ENCODE measurements around the gene STK26. TPM values are rescaled to one million over a fixed set of nuclear protein-coding genes. Genes with fewer than 3 reads are reported as not detected.
A peak's percentile ranks its signal among the peaks of the same experiment; 100 is the strongest.

The STK26 gene
- total and polyA plus RNA-seq, 8 donors: 13.1 to 23.1 (median 20.0) TPM

GRCh38 chrX:132071254-132071653 lies 48.2 kb downstream of the STK26 start:
- ATAC-seq: no peak
- peak in 1 of 4 donors; percentile 6 for DNase-seq

DNA sequence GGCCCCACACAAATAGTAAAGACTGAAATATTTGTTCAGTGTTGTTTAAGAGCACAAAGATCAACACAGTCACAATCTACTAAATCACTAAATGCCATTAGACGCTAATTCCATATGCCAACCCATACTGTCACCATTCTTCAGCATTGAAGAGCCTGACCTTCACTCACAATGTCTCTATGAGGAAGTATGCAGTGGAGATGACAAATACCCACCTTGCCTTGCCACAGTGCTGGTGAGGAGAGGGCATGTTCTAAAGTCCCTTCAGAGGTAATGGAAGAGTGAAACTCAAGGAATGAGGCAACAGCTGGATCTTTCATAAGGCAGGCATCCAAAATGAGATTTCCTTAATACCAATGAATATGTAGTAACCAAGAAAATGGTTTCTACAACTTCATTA lies 54.3 kb downstream of the STK26 start:
- Histone ChIP-seq H3K4me1 (no peaks in the 10 kb centered on the region), H3K9me3 (no peaks in the 10 kb centered on the region), H3K27me3 (peaks cover 0 to 3% of the 10 kb centered on the region in 2 donors), H3K27ac (no peak overlapping the region), H3K4me3 (no peak overlapping the region), H3K36me3 (peaks cover 0 to 7% of the 10 kb centered on the region in 2 donors)
- intact Hi-C loops (cut with DNase I): no loop called here
- TF ChIP-seq, protein P1, sequence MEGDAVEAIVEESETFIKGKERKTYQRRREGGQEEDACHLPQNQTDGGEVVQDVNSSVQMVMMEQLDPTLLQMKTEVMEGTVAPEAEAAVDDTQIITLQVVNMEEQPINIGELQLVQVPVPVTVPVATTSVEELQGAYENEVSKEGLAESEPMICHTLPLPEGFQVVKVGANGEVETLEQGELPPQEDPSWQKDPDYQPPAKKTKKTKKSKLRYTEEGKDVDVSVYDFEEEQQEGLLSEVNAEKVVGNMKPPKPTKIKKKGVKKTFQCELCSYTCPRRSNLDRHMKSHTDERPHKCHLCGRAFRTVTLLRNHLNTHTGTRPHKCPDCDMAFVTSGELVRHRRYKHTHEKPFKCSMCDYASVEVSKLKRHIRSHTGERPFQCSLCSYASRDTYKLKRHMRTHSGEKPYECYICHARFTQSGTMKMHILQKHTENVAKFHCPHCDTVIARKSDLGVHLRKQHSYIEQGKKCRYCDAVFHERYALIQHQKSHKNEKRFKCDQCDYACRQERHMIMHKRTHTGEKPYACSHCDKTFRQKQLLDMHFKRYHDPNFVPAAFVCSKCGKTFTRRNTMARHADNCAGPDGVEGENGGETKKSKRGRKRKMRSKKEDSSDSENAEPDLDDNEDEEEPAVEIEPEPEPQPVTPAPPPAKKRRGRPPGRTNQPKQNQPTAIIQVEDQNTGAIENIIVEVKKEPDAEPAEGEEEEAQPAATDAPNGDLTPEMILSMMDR (IDR thresholded peaks at IDR 0.05): no peak
- DNase-seq: no peak
- no peak for ATAC-seq

More at GRCh38 chrX:132071254-132071653, 48.2 kb downstream of the STK26 start:
- peaks cover 0 to 8% of the 10 kb centered on the region in 2 donors for H3K27me3 ChIP-seq
- H3K27ac ChIP-seq: no peak overlapping the region
- H3K9me3 ChIP-seq: no peaks in the 10 kb centered on the region
- no peak overlapping the region for H3K4me3 ChIP-seq
- intact Hi-C loops (cut with DNase I): no loop called here
- H3K4me1 ChIP-seq: no peaks in the 10 kb centered on the region
- peaks cover 0 to 7% of the 10 kb centered on the region in 2 donors for H3K36me3 ChIP-seq
- TF ChIP-seq, protein P1 (IDR thresholded peaks at IDR 0.05): no peak

GRCh38 chrX:132077912-132078311 lies 54.8 kb downstream of the STK26 start:
- TF ChIP-seq, protein P1 (IDR thresholded peaks at IDR 0.05): no peak
- Histone ChIP-seq H3K27me3 (peaks cover 0 to 3% of the 10 kb centered on the region in 2 donors), H3K4me1 (no peaks in the 10 kb centered on the region), H3K27ac (no peak overlapping the region), H3K4me3 (no peak overlapping the region), H3K9me3 (no peaks in the 10 kb centered on the region), H3K36me3 (peaks cover 0 to 5% of the 10 kb centered on the region in 2 donors)
- intact Hi-C loops (cut with DNase I): no loop called here
- DNase-seq: no peak
- no peak for ATAC-seq

DNA sequence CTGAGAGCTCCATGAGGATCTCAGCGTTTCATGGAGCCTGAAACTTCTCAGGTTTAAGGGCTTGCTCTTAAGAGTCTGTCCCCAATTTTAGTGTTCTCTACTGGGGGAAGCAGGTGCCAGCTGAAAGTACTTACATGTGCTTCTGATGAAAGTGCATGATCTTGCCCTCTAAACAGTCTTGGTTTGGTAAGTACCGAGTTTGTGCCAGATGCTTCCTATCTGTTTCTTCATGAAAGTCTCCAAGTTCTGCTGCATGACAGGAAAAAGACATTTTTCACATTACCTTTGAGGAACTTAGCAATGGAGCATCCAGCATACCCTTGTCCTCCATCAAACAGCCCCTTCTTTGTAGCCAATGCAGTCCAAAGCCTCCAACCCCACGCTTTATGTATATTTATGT lies 62.7 kb downstream of the STK26 start:
- no peaks in the 10 kb centered on the region for H3K4me1 ChIP-seq
- H3K4me3 ChIP-seq: no peak overlapping the region
- DNase-seq: no peak
- H3K9me3 ChIP-seq: no peaks in the 10 kb centered on the region
- H3K36me3 ChIP-seq: no peaks in the 10 kb centered on the region
- H3K27me3 ChIP-seq: peaks cover 0 to 22% of the 10 kb centered on the region in 2 donors
- no peak overlapping the region for H3K27ac ChIP-seq
- intact Hi-C loops (cut with DNase I): no loop called here
- TF ChIP-seq, protein P1 (IDR thresholded peaks at IDR 0.05): no peak
- no peak for ATAC-seq

DNA sequence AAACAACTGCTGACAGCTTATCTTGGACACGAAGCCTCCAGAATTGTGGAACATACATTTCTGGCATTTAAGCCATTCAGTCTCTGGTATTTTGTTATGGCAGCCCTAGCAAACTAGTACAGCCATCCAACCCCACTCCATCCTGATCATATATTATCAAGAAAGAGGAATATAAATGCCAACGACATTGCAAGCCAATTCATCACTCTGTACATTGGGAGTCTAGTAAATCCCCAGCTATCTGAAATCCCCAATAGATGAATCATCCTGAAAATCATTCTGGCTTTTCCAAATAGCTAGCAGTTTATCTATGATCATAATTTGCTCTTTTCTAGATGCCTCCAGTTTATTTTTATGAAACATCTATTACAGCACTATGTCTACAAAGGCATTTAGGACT lies 63.6 kb downstream of the STK26 start:
- Histone ChIP-seq H3K27me3 (peaks cover 0 to 22% of the 10 kb centered on the region in 2 donors), H3K27ac (no peak overlapping the region), H3K36me3 (no peaks in the 10 kb centered on the region), H3K4me3 (no peak overlapping the region), H3K9me3 (no peaks in the 10 kb centered on the region), H3K4me1 (no peaks in the 10 kb centered on the region)
- TF ChIP-seq, protein P1 (IDR thresholded peaks at IDR 0.05): no peak
- DNase-seq (no peak), ATAC-seq (no peak)
- intact Hi-C loops (cut with DNase I): no loop called here

Measured in left lung (tissue), 10 donors.